CD4-positive, alpha-beta T cell treated with Interleukin-2 at 100 ng/mL for 4 hours (primary cell): ENCODE results near the gene MYCN.
"Not testable (repeated sequence)": the region's sequence is repeated elsewhere in the genome, so short reads cannot be mapped to it uniquely, and the experiment has no call there.

Source experiments
- DNase-seq: peaks from one replicate; pipeline ENCODE4 v3.0.0-alpha.2; 2020; ENCODE audit warnings: low spot score

The MYCN gene

DNA sequence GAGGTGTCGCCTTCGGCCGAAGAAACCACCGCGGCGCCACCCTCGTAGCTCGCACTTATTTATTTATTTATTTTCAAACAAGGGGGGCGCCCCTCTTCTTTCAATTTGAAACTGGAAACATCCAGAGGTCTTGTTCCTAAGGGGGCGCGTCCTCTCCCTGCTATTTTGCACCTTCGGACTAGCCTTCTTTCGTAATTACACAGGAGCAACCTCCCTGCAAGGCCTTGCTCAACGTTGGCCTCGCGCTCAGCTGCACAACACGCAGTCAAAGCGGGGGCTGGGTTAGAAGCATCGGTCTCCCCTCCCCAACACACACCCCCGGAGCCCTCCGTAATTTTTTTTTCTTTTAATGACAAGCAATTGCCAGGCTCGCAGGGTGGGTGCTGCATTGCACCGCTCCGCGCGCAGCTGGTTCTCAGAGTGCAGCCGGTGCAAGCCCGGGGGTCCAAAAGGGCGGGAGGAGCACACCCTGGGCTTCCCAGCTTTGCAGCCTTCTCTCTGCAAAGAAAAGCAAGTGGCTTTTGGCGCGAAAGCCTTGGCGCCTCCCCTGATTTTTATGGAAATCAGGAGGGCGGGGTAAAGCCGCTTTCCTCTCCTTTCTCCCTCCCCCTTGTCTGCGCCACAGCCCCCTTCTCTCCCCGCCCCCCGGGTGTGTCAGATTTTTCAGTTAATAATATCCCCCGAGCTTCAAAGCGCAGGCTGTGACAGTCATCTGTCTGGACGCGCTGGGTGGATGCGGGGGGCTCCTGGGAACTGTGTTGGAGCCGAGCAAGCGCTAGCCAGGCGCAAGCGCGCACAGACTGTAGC, at the start of gene MYCN:
Gene MYCN, plus strand, starts transcription at position 697 of the 807 bp plus-strand sequence. CDS start 1,515 bp downstream, outside the sequence.
- no peak for DNase-seq

DNA sequence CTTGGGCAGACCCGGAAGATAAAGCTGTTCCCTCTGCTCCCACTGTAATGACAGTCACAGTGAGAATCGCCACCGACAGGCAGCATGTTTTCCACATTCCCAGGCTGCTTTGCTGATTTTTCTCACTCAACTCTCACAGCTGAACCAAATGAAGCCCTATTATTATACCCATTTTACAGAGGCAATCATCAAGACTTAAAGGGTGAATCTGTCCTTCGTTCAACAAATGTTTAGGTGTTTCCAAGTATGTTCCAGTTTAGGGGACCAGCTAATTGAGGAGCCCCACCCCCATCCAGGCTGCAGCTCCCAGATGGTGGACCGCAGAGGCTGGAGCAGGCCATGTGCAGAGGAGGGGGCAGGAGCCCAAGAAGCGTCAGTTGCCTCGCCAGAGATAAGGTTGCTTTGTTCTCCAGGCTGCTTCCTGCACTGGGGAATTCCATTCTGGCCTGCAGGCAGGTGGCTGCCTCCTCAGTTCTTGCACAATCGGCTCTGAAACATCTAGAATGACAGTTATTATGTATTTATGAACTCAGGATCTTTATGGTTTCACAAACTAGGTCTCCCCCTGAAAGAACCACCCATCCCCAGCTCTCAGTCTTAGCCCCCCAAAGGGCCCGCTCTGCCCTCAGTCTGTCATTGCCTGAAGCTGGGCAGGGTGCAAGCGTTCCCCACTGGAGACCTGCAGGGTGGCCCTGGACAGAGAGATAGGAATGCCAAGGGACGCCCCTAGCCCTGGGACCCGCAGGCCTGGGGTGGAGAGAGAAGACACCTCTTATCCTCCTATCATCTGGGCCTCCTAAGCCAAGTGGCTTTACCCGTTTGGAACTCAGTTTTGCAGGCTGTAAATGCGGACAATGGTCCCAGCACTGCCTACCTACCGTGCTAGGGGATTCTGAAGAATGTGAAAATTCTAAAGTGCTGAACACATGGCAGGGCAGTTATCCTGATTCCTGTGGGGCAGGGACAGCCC, 49.1 kb upstream of the MYCN start:
- no peak for DNase-seq

DNA sequence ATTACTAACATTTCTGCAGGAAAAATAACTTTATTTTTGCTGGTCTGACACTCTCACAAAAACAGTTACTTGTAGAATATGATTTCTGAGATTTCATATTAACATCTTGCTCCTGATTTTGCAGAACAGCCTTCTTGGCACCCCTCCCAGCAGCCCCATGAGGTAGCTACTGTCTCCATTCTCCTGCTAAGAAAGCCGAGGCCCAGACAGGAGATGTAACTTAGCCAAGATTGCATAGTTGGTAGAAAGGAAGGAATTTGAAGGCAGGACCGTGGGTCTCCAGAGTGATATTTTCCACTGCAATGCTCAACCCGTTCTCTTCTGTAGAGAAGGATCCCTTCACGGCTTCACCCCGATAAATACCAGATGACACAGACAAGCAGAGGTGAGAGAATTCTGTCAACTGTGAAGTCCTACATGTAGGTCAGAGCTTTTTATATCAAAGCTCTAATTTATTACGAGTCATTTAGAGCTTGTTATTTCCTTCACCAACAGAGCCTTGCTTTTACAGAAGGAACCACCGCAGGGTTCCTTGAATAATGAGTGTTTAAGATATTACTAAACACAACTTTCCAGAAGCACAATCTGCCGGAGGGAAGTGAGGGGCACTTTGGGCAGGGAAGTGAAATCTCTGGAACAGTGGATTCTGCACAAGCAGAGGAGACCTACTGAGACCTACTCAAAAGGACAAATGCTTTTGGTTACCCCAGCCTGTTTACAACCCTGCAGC, 48.0 kb upstream of the MYCN start:
- DNase-seq = no peak

DNA sequence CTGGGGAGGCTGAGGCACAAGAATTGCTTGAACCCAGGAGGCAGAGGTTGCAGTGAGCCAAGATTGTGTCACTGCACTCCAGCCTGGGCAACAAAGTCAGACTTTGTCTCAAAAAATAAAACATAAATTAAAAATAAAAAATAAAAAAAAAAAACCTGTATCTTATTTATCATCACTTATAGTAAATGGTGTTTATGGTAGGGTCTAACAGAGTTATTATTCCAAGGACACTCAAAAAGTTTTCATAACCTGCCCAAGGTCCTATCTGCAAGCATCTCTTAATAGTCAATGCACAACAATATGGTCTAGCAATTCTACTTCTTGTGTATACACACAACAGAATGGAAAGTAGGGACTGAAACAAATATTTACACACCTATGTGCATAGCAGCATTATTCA, 47.3 kb upstream of the MYCN start:
- DNase-seq = no peak

DNA sequence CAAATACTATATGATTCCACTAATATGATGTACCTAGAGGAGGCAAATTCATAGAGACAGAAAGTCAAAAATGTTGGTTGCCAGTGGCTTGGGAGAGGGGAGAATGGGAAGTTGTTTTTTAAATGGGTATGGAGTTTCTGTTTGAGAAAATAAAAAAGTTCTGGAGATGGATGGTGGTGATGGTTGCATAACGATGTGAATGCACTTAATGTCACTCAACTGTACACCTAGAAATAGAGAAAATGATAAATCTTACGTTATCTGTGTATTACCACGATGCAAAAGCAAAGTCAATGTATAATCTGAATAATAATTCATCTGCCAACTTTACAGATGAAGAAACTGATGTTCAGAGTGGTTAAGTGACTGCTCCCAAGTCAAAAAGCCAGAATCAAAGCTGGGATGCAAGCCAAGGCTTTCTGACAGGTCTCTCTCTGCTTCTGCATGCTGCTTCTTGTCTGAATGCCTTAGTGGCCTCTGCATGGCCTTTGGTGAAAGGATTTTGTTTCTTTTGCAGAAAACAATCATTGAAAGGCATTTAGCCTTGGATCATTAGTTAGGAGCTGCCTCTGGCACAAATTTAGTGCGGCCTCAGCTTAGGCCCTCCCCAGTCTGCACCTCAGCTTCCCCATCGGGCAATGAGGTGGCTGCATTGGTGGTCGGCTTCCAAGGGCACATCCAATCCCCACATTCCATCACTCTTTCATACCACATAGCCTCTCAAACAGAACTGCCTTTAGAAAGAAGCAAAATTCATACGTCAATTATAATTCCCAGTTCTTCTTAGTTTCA, 46.5 kb upstream of the MYCN start:
- DNase-seq = no peak

DNA sequence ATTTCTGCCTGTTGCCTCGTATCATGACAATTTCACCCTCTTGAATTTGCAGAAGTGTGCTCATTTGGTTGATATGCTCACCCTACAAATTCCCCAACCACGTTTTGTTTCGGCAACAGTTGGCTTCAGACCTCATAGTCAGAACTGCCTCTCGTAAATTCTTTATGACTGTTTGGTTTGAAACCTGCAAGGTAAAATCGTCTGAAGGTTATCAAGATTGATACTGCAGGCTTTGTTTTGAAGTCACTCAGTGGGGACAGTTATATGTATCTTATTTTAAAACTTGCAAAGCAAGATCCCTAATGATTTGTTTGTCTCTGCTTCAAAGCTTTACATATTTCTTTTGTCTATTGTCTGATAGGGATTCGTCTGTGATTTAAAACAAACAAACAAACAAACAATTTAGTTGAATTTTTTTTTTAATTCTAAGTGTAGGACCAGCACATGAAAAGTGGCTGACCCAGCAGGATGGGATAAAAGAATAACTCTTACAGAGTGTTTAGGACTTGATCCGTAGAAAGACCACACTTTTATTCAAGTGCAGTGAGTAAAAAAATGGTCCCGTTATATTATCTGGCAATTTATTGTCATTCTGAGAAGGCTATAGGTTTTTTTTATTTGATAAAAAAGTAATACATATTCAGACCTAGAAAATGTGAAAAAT, 45.7 kb upstream of the MYCN start:
- no peak for DNase-seq

DNA sequence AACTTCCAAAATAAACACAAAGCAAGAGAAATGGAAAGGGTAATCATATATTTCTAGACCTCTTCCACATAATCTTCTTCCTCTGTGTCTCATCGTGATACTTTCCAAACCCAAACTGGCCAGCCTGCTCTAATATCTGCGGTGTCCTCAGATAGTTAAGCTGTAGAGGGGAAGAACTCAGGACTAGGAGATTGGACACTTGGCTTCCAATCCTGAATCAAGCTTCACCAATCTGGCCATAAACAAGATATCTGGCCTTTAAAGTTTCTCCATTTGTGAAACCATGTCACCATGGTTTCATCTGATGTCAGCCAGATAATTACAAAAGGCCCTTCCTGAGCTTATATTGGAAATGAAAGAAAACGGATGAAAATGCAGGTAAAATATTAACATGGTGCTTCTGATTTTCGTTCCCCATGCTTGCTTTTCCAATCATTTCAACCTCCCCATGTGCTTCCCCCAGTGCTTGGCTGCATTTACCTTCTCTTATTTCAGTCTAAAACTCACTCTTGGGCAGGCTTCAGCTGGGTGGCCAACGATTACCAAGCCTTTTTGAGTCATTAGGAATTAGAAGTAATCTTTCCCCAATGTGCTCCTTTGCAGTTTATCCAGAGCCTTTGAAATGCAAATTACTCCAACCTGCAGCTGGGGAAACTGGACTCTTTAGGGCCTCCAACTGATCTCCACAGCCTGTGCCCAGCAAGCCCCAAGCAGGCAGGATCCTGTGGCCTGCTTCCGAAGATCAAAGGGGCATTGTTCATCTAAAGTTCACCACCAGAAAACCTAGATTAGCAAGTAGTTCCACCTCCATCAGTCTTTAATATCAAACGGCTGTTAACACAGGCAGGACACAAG, 44.5 kb upstream of the MYCN start:
- DNase-seq = no peak

DNA sequence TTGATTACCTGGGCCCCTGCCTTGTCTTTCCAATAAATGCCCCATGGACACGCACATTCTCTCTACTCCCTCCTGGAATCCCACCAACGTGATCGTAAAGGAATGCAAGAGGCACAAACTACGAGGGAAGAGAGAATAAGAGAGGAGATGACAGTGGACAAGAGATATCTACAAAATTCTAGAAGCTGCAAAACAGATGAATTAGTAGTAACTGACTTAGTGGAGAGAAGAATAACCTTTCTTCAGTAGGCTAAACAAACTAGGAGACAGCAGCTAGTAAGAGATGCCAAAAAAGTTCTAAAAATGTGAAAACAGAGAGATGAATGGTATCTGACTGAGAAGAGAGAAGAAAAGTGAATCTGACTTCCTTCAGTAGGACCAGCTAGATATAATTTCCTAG, 43.5 kb upstream of the MYCN start:
- no peak for DNase-seq

DNA sequence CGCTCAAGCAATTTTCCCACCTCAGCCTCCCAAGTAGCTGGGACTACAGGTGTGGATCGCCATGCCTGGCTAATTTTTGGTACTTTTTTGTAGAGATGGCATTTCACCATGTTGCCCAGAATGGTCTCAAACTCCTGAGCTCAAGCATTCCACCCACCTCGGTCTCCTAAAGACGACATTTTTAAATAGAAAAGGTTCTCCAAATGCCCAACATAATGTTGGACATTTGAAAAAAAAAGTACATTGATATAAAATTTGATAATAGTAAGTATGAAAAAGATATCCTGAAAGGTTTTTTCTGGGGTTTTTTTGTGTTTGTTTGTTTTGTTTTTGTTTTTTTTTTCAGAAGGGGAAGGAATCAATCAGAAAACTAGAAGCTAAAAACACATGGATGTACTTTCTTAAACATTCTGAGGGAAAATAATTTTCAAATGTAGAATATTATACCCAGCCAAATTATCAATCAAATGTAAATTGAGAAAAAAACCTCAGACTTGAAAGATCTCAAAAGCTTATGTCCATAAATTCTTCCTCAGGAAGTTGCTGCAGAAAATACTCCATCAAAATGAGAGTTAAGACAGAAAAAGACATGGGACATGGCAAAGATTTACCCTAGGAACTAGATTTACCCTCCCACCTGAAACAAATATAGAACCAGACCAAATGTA, 42.8 kb upstream of the MYCN start:
- DNase-seq = no peak

DNA sequence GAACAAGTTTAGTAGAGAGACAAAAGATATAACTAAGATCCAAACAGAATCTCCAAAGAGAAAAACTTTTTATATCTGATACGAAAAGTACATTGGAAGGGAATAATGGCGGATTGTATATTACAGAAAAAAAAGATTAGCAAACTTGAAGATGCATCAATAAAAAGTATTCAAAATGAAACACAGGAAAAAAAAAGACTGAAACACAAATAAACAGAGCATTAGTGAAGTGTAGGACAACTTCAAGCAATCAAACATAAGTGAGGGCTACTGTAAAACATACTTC, 41.1 kb upstream of the MYCN start:
- no peak for DNase-seq

DNA sequence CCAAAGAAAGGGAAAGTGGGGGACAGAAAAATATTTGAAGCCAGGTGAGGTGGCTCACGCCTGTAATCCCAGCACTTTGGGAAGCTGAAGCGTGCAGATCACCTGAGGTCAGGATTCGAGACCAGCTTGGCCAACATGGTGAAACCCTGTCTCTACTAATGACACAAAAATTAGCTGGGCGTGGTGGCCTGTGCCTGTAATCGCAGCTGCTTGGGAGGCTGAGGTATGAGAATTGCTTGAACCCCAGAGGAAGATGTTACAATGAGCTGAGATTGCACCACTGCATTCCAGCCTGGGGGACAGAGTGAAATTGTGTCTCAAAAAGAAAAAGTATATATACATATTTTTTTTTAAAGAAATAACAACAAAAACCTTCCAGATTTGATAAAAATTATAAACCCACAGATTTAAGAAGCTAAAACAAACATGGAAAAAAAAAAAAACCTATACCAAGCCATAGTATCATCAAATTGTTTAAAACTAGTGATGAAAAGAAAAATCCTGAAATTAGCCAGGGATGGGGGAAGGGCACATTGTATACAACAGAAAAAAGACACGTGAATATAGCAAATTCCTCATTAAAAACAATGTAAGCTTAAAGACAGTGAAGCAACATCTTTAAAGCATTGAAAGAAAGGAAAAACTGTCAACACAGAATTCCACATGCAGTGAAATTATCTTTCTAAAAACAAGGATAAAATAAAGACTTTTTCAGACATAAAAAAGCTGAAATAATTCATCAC, 40.4 kb upstream of the MYCN start:
- DNase-seq = no peak

DNA sequence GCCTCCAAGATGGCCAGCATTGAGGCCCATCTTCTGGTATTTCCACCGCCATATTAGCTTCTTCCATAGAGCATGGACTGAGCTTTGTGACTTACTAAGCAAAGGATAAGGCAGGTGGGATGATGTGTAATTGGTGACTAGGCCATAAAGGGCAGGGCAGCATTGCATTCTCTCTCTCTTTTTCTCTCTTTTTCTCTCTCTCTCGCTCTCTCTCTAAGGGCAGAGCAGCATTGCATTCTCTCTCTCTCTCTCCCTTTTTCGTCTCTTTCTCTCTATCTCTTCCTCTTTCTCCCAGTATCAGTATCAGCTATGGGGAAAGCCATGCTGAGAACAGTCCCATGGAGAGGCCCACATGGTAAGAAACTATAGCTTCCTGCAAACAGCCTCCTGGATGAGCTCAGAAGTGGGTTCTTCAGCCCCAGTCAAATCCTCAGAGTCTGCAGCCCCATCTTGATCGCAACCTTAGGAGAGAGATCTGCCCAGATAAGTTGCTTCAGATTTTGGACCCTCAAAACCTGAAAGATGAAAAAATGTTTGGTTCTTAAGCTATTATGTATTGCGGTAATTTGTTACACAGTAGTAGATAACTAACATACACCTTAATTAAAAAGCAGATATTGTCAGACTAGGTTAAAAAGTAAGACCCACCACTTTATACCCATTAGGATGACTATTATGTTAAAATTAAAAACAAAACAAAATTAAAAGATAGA, 39.1 kb upstream of the MYCN start:
- DNase-seq = no peak

DNA sequence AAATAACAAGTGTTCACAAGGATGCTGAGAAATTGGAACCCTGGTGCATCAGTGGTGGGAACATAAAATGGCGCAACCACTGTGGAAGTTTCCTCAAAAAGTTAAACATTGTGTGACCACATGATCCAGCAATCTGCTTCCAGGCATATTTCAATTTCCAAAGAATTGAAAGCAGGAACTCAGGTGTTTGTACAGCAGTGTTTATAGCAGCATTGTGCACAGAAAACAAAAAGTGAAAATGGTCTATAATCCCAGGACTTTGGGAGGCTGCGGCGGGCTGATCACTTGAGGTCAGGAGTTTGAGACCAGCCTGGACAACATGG, 38.6 kb upstream of the MYCN start:
- DNase-seq = no peak

DNA sequence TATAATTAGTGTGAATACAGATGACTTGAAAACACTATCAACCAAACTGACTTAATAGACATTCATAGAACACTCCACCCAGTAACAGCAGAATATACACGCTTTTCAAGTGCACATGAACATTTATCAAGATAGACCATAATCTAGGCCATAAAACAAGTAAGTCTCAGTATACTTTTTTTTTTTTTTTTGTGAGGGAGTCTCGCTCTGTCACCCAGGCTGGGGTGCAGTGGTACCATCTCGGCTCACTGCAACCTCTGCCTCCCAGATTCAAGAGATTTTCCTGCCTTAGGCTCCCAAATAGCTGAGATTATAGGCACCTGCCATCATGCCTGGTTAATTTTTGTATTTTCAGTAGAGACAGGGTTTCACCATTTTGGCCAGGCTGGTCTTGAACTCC, 36.4 kb upstream of the MYCN start:
- DNase-seq = not testable (repeated sequence)

DNA sequence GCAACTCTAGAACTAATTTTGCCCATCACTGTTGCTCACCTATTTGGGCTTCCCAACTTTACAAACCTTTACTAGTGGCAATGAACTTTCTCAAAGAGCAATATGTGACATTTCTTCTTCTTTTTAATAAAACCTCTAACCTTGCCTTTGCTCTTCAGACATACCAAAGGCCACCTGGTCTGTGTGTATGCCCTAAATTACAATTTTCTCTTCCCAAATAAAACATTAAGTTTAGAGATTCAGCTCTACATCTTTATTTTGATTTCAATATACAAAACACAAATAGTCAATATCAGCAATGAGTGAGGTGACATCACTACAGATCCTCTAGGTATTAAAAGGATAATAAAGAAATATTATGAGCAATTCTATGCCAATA, 35.1 kb upstream of the MYCN start:
- no peak for DNase-seq

DNA sequence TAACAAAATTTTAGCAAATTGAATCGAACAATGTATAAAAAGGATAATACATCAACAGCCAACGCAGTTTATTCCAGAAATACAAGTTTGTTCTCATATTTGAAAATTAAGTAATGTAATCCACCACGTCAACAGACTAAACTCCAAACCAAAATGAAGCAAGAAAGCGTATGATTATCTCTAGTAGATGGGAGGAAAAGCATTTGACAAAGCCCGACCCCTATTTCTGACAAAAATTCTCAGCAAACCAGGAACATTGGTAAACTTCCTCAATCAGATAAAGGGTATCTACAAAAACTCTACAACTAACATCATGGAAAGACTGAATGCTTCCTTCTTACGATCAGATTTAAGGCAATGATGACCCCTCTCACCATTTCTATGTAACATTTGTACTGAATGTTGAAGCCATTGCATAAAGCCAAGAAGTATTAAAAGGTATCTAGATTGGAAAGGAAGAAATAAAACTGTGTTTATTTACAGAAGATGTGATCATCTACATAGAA, 34.3 kb upstream of the MYCN start:
- DNase-seq = no peak

DNA sequence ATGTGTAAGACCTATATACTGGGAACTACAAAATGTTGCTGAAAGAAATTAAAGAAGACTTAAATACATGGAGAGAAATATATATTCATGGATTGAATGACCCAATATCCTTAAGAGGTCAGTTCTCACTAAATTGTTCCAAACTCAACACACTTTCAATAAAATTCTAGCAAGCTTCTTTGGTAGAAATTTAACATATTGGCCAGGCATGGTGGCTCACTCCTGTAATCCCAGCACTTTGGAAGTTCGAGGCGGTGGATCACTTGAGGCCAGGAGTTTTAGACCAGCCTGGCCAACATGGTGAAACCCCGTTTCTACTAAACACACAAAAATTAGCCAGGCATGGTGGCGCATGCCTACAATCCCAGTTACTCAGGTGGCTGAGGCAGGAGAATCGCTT, 33.6 kb upstream of the MYCN start:
- DNase-seq = no peak
